Measurements from ENCODE around the gene SETD5. TPM values are rescaled to one million over a fixed set of nuclear protein-coding genes. Genes with fewer than 3 reads are reported as not detected.
A peak's percentile ranks its signal among the peaks of the same experiment; 100 is the strongest.

SETD5 gene
- total RNA-seq, 2 donors from 2014 or later: 58.4 to 118 TPM

- Histone ChIP-seq H3K27ac (peak overlapping the region; percentile 99), H3K36me3 (no peaks in the 10 kb centered on the region), H3K9me3 (no peaks in the 10 kb centered on the region), H3K4me1 (replicated peaks) (peaks cover 34% of the 10 kb centered on the region), H3K4me3 (no peak overlapping the region), H3K27me3 (replicated peaks; ENCODE audit: insufficient read depth) (no peaks in the 10 kb centered on the region)
- 22% methylated on average over 3 of the region's 3 CpGs for WGBS
- intact Hi-C loops (cut with DNase I): no loop called here
- TF ChIP-seq POLR2A (IDR thresholded peaks at IDR 0.05): no peak
- no peak for DNase-seq (ENCODE audit: low spot score)
Observed at GRCh38 chr3:9400616-9401015, 3.2 kb downstream of the SETD5 start.

DNA sequence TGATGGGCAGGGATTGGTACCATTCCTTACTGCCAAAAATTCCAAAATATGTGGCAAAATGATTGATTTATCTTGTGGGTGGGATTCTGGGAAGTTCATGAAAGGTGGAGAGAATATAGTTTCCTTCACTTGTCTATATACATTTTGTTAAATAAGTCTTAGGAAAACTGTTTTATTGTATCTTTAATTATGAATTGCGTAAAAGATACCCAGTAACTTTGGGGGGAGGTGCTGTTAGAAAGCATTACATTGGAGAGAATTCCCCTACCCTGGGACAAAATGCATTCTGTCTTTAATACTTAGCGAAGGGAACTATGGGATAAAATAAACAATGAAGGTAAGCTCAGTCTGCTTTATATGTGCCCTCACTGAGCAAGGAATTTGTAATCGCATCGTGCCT, 4.6 kb downstream of the SETD5 start:
- intact Hi-C loops (cut with DNase I): no loop called here
- H3K36me3 ChIP-seq: no peaks in the 10 kb centered on the region
- no peak for TF ChIP-seq POLR2A (IDR thresholded peaks at IDR 0.05)
- no peak for TF ChIP-seq POLR2AphosphoS5 (IDR thresholded peaks at IDR 0.05)
- no peak for TF ChIP-seq CTCF (IDR thresholded peaks at IDR 0.05)
- no peak overlapping the region for H3K4me3 ChIP-seq
- H3K4me1 ChIP-seq (replicated peaks): peaks cover 34% of the 10 kb centered on the region
- no peak for DNase-seq (ENCODE audit: low spot score)
- WGBS: 31% methylated on average over 4 of the region's 4 CpGs
- no peaks in the 10 kb centered on the region for H3K27me3 ChIP-seq (replicated peaks; ENCODE audit: insufficient read depth)
- H3K27ac ChIP-seq: peak overlapping the region in 1 of 2 donors; percentile 37
- H3K9me3 ChIP-seq: no peaks in the 10 kb centered on the region

DNA sequence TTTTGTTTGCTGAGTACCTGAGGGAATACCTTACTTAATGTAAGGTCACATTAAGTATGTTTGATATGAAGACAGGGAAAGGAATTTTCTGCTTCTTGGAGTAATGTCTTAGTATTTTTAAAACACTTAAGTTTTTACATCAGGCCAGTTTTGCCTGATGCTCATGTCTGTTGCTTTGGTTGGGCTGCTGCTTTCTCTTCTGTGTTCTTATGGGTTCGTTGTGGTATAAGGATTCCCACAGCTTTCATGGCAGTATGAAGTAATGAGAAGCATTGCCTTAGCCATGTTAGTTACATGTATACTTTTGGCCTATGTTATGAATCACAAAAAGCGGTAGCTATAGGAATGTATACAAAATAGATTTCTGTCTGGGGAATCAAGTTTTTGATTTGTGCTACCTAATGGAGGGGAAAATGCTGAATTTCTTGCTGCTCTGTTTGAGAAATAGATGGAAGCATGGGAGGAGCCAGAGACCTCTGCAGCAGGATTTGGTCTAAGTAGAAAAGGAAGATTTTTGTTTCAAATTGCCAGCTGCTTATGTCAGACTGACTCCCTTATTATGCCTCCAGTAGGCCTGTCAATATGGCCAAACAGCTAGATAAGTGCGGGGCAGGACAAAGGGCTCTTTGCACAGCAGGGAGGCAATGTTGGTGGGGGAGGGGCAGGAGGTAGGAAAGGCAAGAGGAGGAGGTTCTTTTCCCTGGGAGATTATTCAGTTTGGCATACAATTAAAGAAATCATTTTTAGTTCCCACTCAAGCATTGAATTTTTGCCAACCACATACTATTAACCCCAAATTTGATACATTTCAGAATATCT, 5.2 kb downstream of the SETD5 start:
- TF ChIP-seq CTCF (IDR thresholded peaks at IDR 0.05) (no peak), POLR2A (IDR thresholded peaks at IDR 0.05) (no peak), POLR2AphosphoS5 (IDR thresholded peaks at IDR 0.05) (no peak)
- Histone ChIP-seq H3K4me1 (replicated peaks) (peaks cover 34% of the 10 kb centered on the region), H3K27me3 (replicated peaks; ENCODE audit: insufficient read depth) (no peaks in the 10 kb centered on the region), H3K9me3 (no peaks in the 10 kb centered on the region), H3K27ac (peak overlapping the region in 1 of 2 donors; percentile 37), H3K4me3 (no peak overlapping the region), H3K36me3 (no peaks in the 10 kb centered on the region)
- intact Hi-C loops (cut with DNase I): no loop called here
- DNase-seq (ENCODE audit: low spot score): no peak
- WGBS: 29% methylated on average over 3 of the region's 3 CpGs

DNA sequence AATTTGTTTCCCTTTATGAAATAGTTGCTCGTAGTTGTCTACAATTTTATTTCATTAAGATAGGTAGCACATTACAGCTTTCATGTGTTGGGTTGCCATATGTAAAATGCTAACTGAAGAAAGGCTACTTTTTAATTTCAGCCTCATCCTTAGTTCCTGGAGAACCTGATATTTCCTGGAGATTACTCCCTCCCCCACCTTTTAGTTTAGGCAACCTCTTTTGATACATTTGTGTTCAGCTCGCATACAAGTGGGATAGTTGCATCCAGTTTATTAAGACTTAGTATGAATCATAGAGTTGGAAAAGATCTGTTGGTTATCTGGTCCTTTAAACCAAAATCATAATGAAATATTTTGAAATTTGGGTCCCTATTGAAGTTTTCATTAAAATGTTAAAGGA, 6.0 kb downstream of the SETD5 start:
- TF ChIP-seq POLR2A (IDR thresholded peaks at IDR 0.05) (no peak), CTCF (IDR thresholded peaks at IDR 0.05) (no peak), POLR2AphosphoS5 (IDR thresholded peaks at IDR 0.05) (no peak)
- H3K4me3 ChIP-seq: no peak overlapping the region
- H3K27ac ChIP-seq: no peak overlapping the region
- H3K9me3 ChIP-seq: no peaks in the 10 kb centered on the region
- H3K27me3 ChIP-seq (replicated peaks; ENCODE audit: insufficient read depth): no peaks in the 10 kb centered on the region
- DNase-seq (ENCODE audit: low spot score): no peak
- intact Hi-C loops (cut with DNase I): no loop called here
- WGBS: 49% methylated on average over 2 of the region's 2 CpGs
- H3K36me3 ChIP-seq: no peaks in the 10 kb centered on the region
- H3K4me1 ChIP-seq (replicated peaks): peaks cover 34% of the 10 kb centered on the region

GRCh38 chr3:9404680-9405079, 7.3 kb downstream of the SETD5 start:
- no peaks in the 10 kb centered on the region for H3K36me3 ChIP-seq
- H3K9me3 ChIP-seq: no peaks in the 10 kb centered on the region
- WGBS: 3% methylated on average over 1 of the region's 1 CpG
- H3K4me3 ChIP-seq: no peak overlapping the region
- no peak overlapping the region for H3K27ac ChIP-seq
- TF ChIP-seq CTCF (IDR thresholded peaks at IDR 0.05) (peak in 1 of 4 experiments; percentile 5), POLR2A (IDR thresholded peaks at IDR 0.05) (no peak)
- intact Hi-C loops (cut with DNase I): no loop called here
- no peak for DNase-seq (ENCODE audit: low spot score)
- H3K4me1 ChIP-seq (replicated peaks): peaks cover 37% of the 10 kb centered on the region
- H3K27me3 ChIP-seq (replicated peaks; ENCODE audit: insufficient read depth): no peaks in the 10 kb centered on the region
